Ishikawa (cell line): ENCODE results near the gene KIF19.

Experiments used
- CEBPB ChIP-seq: IDR thresholded peaks from 2 replicates; pipeline ENCODE4 v1.6.1; 2012
- CREB1 ChIP-seq: IDR thresholded peaks from 2 replicates; pipeline ENCODE4 v1.6.1; 2012; ENCODE audit warnings: low read depth
- EGR1 ChIP-seq: IDR thresholded peaks from 2 replicates; pipeline ENCODE4 v1.6.1; 2012
- EP300 ChIP-seq: IDR thresholded peaks from 2 replicates; pipeline ENCODE4 v1.6.1; 2012; ENCODE audit warnings: borderline replicate concordance
- FOXM1 ChIP-seq: IDR thresholded peaks from 2 replicates; pipeline ENCODE4 v1.6.1; 2012; ENCODE audit warnings: low read depth, borderline replicate concordance
- RAD21 ChIP-seq: IDR thresholded peaks from 2 replicates; pipeline ENCODE4 v1.6.1; 2012; ENCODE audit warnings: low read depth
- REST ChIP-seq: IDR thresholded peaks from 2 replicates; pipeline ENCODE4 v1.6.1; 2012; ENCODE audit warnings: low read depth, mild to moderate bottlenecking
- TAF1 ChIP-seq: IDR thresholded peaks from 2 replicates; pipeline ENCODE4 v1.6.1; 2012; ENCODE audit warnings: low read depth, mild to moderate bottlenecking
- TEAD4 ChIP-seq: IDR thresholded peaks from 2 replicates; pipeline ENCODE4 v1.6.1; 2012
- TF ChIP-seq, protein P1 (sequence below): IDR thresholded peaks from 2 replicates; pipeline ENCODE4 v1.6.1; 2012

Gene KIF19

GRCh38 chr17:74404218-74404617, 78.2 kb downstream of the KIF19 start:
- TF ChIP-seq, protein P1, sequence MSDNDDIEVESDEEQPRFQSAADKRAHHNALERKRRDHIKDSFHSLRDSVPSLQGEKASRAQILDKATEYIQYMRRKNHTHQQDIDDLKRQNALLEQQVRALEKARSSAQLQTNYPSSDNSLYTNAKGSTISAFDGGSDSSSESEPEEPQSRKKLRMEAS, result no peak
- TF ChIP-seq EP300, result no peak
- TF ChIP-seq TEAD4, result no peak
- no peak for TF ChIP-seq CREB1
- no peak for TF ChIP-seq TAF1
- no peak for TF ChIP-seq CEBPB
- TF ChIP-seq REST, result no peak

DNA sequence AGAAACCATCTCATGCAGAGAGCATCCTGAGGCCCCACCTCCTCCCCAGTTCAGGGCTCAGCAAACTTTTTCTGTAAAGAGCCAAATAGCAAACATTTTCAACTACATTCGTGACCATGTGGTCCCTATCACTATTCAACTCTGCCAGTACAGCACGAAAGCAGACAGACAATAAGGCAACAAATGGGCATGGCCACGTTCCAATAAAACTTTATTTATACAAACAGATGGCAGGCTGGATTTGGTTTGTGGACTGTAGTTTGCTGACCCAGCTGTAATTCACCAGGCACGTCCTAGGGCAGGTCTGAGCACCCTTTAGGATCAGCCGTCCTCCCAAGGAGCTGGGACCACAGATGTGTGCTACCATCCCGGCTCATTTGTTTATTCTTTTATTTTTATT, 78.8 kb downstream of the KIF19 start:
- TF ChIP-seq EGR1 (no peak), EP300 (no peak), CEBPB (no peak), FOXM1 (no peak), RAD21 (no peak), TAF1 (no peak)
- TF ChIP-seq, protein P1, result no peak
